HepG2 (cell line): Measurements from ENCODE around the gene SLIT3. TPM values are rescaled to one million over a fixed set of nuclear protein-coding genes. Genes with fewer than 3 reads are reported as not detected.

Experiments
- ATAC-seq: fragments of 200-7000 bp; cut with Tn5 transposase; 3 replicates; pipeline ENCODE4 v1.9.1; 2020; ENCODE audit warnings: mild to moderate bottlenecking, moderate library complexity
- BruUV-seq: library from RNA; stranded (reverse); fragments of 400-500 nt; replicated peaks from 2 replicates; lab custom pipeline; 2021; lab: Mats Ljungman, UMichigan
- CTCF ChIA-PET: fragments of 300-600 bp; formaldehyde crosslinking; extraction: SDS; loops from one replicate; lab custom pipeline; 2021; ENCODE audit warnings: low total read pairs, inconsistent platforms, low intra/inter-chr PET ratio; lab: Yijun Ruan, JAX
- POLR2A ChIA-PET: fragments of 350-600 bp; sonication (Branson Sonifier 250); formaldehyde crosslinking; loops from one replicate; lab custom pipeline; 2020; ENCODE audit warnings: antibody characterized with exemption, inconsistent platforms; lab: Yijun Ruan, JAX
- DNase-seq: peaks from one replicate; pipeline ENCODE4 v3.0.0-alpha.2; 2015; ENCODE audit warnings: low spot score
- FAIRE-seq: peaks from 3 replicates; lab custom pipeline; 2011; peaks lifted over from hg19 to GRCh38; lab: Jason Lieb, UNC
- H2AFZ ChIP-seq: one replicate; pipeline ENCODE4 v1.6.1; 2011; ENCODE audit warnings: low read length, inconsistent platforms
- H3K27ac ChIP-seq: fragments of 300-600 bp; 3 replicates; pipeline ENCODE4 v1.8.0; 2011; ENCODE audit warnings: mixed run types, mild to moderate bottlenecking, mixed read lengths, low read length, inconsistent platforms; ENCODE audit not compliant: insufficient read depth; ENCODE audit errors: extremely low read length
- H3K27me3 ChIP-seq, 2 experiments: fragments of 200-600 bp in 1 of 2; 2 replicates in 1 of 2; 3 replicates in 1 of 2; pipeline versions ENCODE4 v1.6.0 to v1.8.0; 2011; ENCODE audit warnings: low read length in 2 of 2, mild to moderate bottlenecking in 2 of 2, moderate library complexity in 2 of 2, inconsistent platforms in 1 of 2; ENCODE audit not compliant: insufficient read depth in 2 of 2, control insufficient read depth in 1 of 2
- H3K36me3 ChIP-seq, 2 experiments: fragments of 200-600 bp in 1 of 2; replicated peaks in 1 of 2; 2 replicates in 1 of 2; 3 replicates in 1 of 2; pipeline versions ENCODE4 v1.5.1 to v1.8.0; 2011; ENCODE audit warnings: low read length in 2 of 2, inconsistent platforms in 1 of 2; ENCODE audit not compliant: insufficient read depth in 2 of 2, control insufficient read depth in 1 of 2
- H3K4me1 ChIP-seq: 2 replicates; pipeline ENCODE4 v1.5.1; 2012; ENCODE audit warnings: low read length, inconsistent platforms; ENCODE audit not compliant: insufficient read depth
- H3K4me2 ChIP-seq: 2 replicates; pipeline ENCODE4 v1.6.0; 2011; ENCODE audit warnings: low read depth, low read length, inconsistent platforms
- H3K4me3 ChIP-seq, 3 experiments: fragments of 200-600 bp in 1 of 3; sonication (generic), shearing (Covaris generic) in 1 of 3; replicated peaks in 1 of 3; 2 replicates each; pipeline ENCODE4 v1.5.1; 2011 to 2016; ENCODE audit warnings: low read length in 3 of 3, inconsistent platforms in 2 of 3, low read depth in 2 of 3, mild to moderate bottlenecking in 2 of 3, control low read depth in 1 of 3, mixed read lengths in 1 of 3; ENCODE audit not compliant: insufficient read depth in 1 of 3
- H3K79me2 ChIP-seq: one replicate; pipeline ENCODE4 v1.6.1; 2011; ENCODE audit warnings: low read length, inconsistent platforms; ENCODE audit not compliant: insufficient read depth
- H3K9ac ChIP-seq: 2 replicates; pipeline ENCODE4 v1.6.0; 2011; ENCODE audit warnings: mild to moderate bottlenecking, low read depth, low read length, inconsistent platforms; ENCODE audit not compliant: insufficient read depth
- H3K9me3 ChIP-seq: 2 replicates; pipeline ENCODE4 v1.5.1; 2012; ENCODE audit warnings: mild to moderate bottlenecking, low read length
- H4K20me1 ChIP-seq: 2 replicates; pipeline ENCODE4 v1.6.0; 2011; ENCODE audit warnings: inconsistent platforms, mild to moderate bottlenecking, low read length, moderate library complexity; ENCODE audit not compliant: insufficient read depth
- CENPX ChIP-seq: sonication (generic); formaldehyde crosslinking; IDR thresholded peaks from 2 replicates; pipeline ENCODE4 v1.9.0; 2021; ENCODE audit warnings: mild to moderate bottlenecking, missing genetic modification reagents, moderate library complexity
- JDP2 ChIP-seq: sonication (generic); formaldehyde crosslinking; IDR thresholded peaks from 2 replicates; pipeline ENCODE4 v1.8.1; 2022; ENCODE audit warnings: missing genetic modification reagents, borderline replicate concordance
- MED13 ChIP-seq: sonication (generic); formaldehyde crosslinking; IDR thresholded peaks from 2 replicates; pipeline ENCODE4 v1.5.0; 2020; ENCODE audit warnings: missing genetic modification reagents
- NFIC ChIP-seq: IDR thresholded peaks from 2 replicates; pipeline ENCODE4 v1.6.1; 2012; ENCODE audit warnings: mild to moderate bottlenecking, low read length, inconsistent platforms
- RFX5 ChIP-seq: IDR thresholded peaks from 2 replicates; pipeline ENCODE4 v1.6.1; 2011; ENCODE audit warnings: low read depth, low read length, improper control_type of control experiment
- ZNF124 ChIP-seq: sonication (generic); formaldehyde crosslinking; IDR thresholded peaks from 2 replicates; pipeline ENCODE4 v1.4.0; 2020; ENCODE audit warnings: missing genetic modification reagents
- ZNF205 ChIP-seq: IDR thresholded peaks from 2 replicates; pipeline ENCODE4 v1.6.1; 2018; ENCODE audit warnings: missing biosample characterization, missing genetic modification reagents
- ZNF549 ChIP-seq: sonication (generic); formaldehyde crosslinking; IDR thresholded peaks from 2 replicates; pipeline ENCODE4 v1.5.0; 2020; ENCODE audit warnings: missing genetic modification reagents
- ZNF7 ChIP-seq: IDR thresholded peaks from 2 replicates; pipeline ENCODE4 v1.6.1; 2016; ENCODE audit warnings: missing biosample characterization, missing genetic modification reagents
- whole genome bisulfite sequencing: methylation state at CpG from one replicate; pipeline ENCODE4 v1.1.6; 2017; ENCODE audit warnings: low lambda C conversion rate; 5-methylcytosine and 5-hydroxymethylcytosine counted together
- in situ Hi-C: cut with HindIII; loops from 2 replicates; pipeline ENCODE4 v1.10.0; 2017; ENCODE audit warnings: low pct_unique_long_range_greater_than_20kb; ENCODE audit not compliant: extremely low pct_ligation_motif_present
- intact Hi-C: fragments of 100-400 bp; cut with micrococcal nuclease; formaldehyde crosslinking; loops from one replicate; pipeline ENCODE4 v1.10.0; 2022; ENCODE audit not compliant: unreplicated experiment
- polyA plus RNA-seq, 8 experiments: library from polyadenylated mRNA; depleted of rRNA in 3 of 8; stranded (reverse) in 7 of 8; unstranded in 1 of 8; fragments of >200 nt; fragmentation: Illumina TruSeq in 4 of 8; extraction: Trizol in 4 of 8; gene quantifications; 2 replicates each; pipeline versions ENCODE4 v1.2.1 to v1.2.3, GENCODE V29; 2011 to 2016; ENCODE audit warnings: low read depth in 4 of 8, missing spikeins in 1 of 8, mixed read lengths in 1 of 8; ENCODE audit not compliant: insufficient read depth in 1 of 8
- total RNA-seq, 5 experiments: library from RNA; depleted of rRNA; stranded (reverse); fragments of >200 nt; fragmentation: Illumina TruSeq; extraction: Trizol; gene quantifications; 2 replicates each; pipeline ENCODE4 v1.2.3, GENCODE V29; 2016; ENCODE audit warnings: low read depth in 1 of 5
- TF ChIP-seq, protein P1 (sequence below): sonication (generic); formaldehyde crosslinking; conservative IDR thresholded peaks from 2 replicates; pipeline ENCODE4 v1.4.0; 2020; ENCODE audit warnings: mild to moderate bottlenecking, missing genetic modification reagents, moderate library complexity
- TF ChIP-seq, protein P2 (sequence below): sonication (generic); formaldehyde crosslinking; IDR thresholded peaks from 2 replicates; pipeline ENCODE4 v1.8.1; 2023; ENCODE audit warnings: mild to moderate bottlenecking, inconsistent platforms, moderate library complexity, missing genetic modification reagents, borderline replicate concordance
- TF ChIP-seq, protein P3 (sequence below): sonication (generic); formaldehyde crosslinking; IDR thresholded peaks from 2 replicates; pipeline ENCODE4 v1.4.0; 2020; ENCODE audit warnings: missing genetic modification reagents

Gene SLIT3
- total and polyA plus RNA-seq, 2 of the 13 experiments (the other 11 are each of a cell fraction or from before 2014, with no cell fraction given), result not detected

DNA sequence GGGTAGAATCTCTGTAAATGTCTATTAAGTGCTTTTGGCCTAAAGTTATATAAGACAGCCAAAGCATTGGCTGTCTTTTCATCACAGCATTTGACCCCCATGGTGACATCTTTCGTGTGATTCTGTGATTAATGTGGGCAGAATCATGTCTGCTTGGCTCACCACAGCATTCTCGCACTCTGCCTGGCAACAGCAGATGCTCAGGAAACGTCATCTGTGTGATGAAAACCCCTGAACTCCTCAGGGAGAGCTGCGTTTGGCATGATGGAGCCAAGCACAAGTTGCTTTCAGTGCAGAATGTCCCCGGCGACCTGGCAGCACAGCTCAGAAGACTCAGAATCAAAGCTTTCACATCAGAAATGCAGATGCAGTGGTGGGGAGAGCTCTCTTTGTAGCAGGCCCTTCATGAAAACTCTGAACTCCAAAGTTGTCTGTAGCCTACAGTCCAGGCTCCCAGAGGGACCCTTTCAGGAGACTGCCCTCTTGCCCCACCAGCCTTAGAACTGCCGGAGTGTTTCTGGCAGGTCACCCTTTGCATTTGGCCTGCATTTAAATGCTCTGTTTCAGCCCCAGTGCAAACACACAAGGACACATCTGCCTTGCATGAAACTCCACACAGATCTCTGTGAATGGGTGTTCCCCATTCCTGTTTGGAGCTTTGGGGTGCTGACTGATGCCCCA lies 566.2 kb downstream of the SLIT3 start:
- Histone ChIP-seq H3K9ac (no peak overlapping the region), H2AFZ (no peak overlapping the region), H3K4me3 (no peak overlapping the region), H3K4me1 (no peaks in the 10 kb centered on the region), H3K27me3 (no peaks in the 10 kb centered on the region; a peak in 2 of 5 replicates), H3K9me3 (no peaks in the 10 kb centered on the region), H3K4me2 (no peak overlapping the region), H3K79me2 (no peaks in the 10 kb centered on the region), H4K20me1 (no peaks in the 10 kb centered on the region)
- DNase-seq, result no peak
- 5% methylated on average over 6 of the region's 7 CpGs for WGBS
- intact Hi-C loops, result no loop called here
- ChIA-PET CTCF (no interaction called here), POLR2A (no interaction called here)
- no TSS peak for BruUV-seq
- no peak for ATAC-seq
- FAIRE-seq, result no peak
- TF ChIP-seq, protein P1, sequence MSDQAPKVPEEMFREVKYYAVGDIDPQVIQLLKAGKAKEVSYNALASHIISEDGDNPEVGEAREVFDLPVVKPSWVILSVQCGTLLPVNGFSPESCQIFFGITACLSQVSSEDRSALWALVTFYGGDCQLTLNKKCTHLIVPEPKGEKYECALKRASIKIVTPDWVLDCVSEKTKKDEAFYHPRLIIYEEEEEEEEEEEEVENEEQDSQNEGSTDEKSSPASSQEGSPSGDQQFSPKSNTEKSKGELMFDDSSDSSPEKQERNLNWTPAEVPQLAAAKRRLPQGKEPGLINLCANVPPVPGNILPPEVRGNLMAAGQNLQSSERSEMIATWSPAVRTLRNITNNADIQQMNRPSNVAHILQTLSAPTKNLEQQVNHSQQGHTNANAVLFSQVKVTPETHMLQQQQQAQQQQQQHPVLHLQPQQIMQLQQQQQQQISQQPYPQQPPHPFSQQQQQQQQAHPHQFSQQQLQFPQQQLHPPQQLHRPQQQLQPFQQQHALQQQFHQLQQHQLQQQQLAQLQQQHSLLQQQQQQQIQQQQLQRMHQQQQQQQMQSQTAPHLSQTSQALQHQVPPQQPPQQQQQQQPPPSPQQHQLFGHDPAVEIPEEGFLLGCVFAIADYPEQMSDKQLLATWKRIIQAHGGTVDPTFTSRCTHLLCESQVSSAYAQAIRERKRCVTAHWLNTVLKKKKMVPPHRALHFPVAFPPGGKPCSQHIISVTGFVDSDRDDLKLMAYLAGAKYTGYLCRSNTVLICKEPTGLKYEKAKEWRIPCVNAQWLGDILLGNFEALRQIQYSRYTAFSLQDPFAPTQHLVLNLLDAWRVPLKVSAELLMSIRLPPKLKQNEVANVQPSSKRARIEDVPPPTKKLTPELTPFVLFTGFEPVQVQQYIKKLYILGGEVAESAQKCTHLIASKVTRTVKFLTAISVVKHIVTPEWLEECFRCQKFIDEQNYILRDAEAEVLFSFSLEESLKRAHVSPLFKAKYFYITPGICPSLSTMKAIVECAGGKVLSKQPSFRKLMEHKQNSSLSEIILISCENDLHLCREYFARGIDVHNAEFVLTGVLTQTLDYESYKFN (CRISPR knock-in tag), result no peak
- TF ChIP-seq RFX5, result peak; percentile 93
- TF ChIP-seq, all 625 proteins: peak for 1
- in situ Hi-C loops, result no loop called here
- Histone ChIP-seq H3K27ac (no peak overlapping the region), H3K36me3 (no peaks in the 10 kb centered on the region)

DNA sequence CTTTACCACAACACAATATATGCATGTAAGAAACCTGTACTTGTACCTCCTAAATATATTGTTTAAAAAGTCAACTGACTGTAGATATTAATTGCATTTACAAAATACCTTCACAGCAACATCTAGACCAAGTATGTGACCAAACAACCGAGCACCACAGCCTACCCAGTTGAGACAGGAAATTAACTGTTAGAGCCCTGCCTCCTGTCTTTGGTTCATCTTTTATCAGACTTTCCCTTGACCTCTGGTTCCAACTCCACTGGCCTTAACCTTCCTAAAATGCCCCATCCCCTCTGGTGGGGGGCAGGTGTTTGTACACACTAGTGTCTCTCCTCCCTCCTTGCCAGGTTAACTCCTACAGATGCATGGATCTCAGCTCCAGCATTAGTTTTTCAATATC lies 566.8 kb downstream of the SLIT3 start:
- Histone ChIP-seq H3K4me2 (no peak overlapping the region), H3K4me1 (no peaks in the 10 kb centered on the region), H3K79me2 (no peaks in the 10 kb centered on the region), H3K9ac (no peak overlapping the region), H3K9me3 (no peaks in the 10 kb centered on the region), H3K27ac (no peak overlapping the region), H3K36me3 (no peaks in the 10 kb centered on the region), H2AFZ (no peak overlapping the region), H3K27me3 (no peaks in the 10 kb centered on the region; a peak in 2 of 5 replicates), H4K20me1 (no peaks in the 10 kb centered on the region), H3K4me3 (no peak overlapping the region)
- ChIA-PET POLR2A (no interaction called here), CTCF (no interaction called here)
- WGBS, result 5% methylated on average over 1 of the region's 1 CpG
- in situ Hi-C loops, result no loop called here
- BruUV-seq, result no TSS peak
- ATAC-seq (no peak), FAIRE-seq (no peak), DNase-seq (no peak)
- intact Hi-C loops, result no loop called here
- TF ChIP-seq ZNF124 (CRISPR knock-in tag), result no peak
- no peak for TF ChIP-seq JDP2 (CRISPR knock-in tag)
- no peak for TF ChIP-seq CENPX
- no peak for TF ChIP-seq ZNF205 (CRISPR knock-in tag)
- TF ChIP-seq NFIC, result no peak
- no peak for TF ChIP-seq ZNF7 (CRISPR knock-in tag)
- TF ChIP-seq, protein P2, sequence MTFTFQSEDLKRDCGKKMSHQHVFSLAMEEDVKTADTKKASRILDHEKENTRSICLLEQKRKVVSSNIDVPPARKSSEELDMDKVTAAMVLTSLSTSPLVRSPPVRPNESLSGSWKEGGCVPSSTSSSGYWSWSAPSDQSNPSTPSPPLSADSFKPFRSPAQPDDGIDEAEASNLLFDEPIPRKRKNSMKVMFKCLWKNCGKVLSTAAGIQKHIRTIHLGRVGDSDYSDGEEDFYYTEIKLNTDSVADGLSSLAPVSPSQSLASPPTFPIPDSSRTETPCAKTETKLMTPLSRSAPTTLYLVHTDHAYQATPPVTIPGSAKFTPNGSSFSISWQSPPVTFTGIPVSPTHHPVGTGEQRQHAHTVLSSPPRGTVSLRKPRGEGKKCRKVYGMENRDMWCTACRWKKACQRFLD (CRISPR knock-in tag), result no peak
- no peak for TF ChIP-seq MED13
- TF ChIP-seq ZNF549 (CRISPR knock-in tag), result no peak
- TF ChIP-seq, protein P3, sequence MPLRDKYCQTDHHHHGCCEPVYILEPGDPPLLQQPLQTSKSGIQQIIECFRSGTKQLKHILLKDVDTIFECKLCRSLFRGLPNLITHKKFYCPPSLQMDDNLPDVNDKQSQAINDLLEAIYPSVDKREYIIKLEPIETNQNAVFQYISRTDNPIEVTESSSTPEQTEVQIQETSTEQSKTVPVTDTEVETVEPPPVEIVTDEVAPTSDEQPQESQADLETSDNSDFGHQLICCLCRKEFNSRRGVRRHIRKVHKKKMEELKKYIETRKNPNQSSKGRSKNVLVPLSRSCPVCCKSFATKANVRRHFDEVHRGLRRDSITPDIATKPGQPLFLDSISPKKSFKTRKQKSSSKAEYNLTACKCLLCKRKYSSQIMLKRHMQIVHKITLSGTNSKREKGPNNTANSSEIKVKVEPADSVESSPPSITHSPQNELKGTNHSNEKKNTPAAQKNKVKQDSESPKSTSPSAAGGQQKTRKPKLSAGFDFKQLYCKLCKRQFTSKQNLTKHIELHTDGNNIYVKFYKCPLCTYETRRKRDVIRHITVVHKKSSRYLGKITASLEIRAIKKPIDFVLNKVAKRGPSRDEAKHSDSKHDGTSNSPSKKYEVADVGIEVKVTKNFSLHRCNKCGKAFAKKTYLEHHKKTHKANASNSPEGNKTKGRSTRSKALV, result no peak
